Measurements from ENCODE around the gene SIGMAR1. TPM values are rescaled to one million over a fixed set of nuclear protein-coding genes. Genes with fewer than 3 reads are reported as not detected.
A peak's percentile ranks its signal among the peaks of the same experiment; 100 is the strongest.

Gene SIGMAR1
- total RNA-seq, 4 donors from 2014 or later, result 18.9 to 35.7 (median 27.4) TPM

DNA sequence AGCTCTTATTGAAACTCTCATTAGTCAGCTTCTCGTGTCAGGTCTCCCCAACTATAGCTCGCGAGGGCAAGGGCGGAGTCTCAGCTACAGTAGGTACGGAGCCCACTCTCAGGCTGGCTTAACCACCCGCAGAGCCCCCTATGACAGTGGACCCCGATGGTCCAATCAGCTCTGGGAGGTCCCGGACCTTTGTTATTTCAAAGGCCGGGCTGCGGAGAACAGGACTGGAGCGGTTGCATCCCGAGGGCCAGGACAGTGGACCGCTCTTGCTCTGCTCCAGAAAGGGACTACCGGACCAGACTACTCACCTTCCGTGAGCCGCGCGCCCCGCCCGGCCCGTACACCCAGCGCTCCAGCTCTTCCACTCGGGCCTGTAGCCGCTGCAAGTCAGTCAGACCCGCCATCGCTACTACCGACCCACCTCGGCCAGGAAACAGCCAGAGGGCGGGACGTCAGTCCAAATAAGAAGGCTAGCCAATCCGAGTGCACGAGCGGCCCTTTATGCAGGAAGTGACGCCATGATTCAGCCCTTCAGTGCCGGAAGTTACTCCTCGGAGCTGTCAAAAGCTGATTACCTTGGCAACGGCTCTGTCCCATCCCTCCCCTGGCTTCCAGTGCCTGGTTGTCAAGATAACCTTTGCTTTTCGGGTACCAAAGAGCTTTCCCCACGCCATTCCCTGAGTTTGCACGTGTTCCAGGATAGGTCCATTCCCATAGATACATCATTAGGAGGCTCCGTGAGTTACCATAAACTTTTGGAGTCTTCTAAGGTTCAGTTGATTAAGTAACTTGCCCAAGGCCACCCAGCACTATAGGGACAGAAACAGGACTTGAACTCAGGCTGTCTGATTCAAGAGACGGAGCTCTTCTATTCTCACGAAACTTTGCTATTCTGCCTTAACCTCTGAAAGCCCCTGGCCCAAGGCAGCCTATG is 17.3 kb downstream of the SIGMAR1 start, which contains the start of gene DCTN3:
TSS of gene DCTN3 (minus strand) at position 435 of the 934 bp plus-strand sequence. CDS start at position 404, 31 bp downstream.
- peak; percentile 90 to 93 for DNase-seq
- in situ Hi-C loops (cut with MboI; ENCODE audit: low sequenced_read_pairs in 4 of 4), result loop anchor here in 1 of 4 donors (25.0 kb wide), 1 partner anchor 108 kb away; the partner anchor contains the start of gene ENHO
- Histone ChIP-seq H3K36me3 (peaks cover 0 to 30% of the 10 kb centered on the region in 2 donors), H3K9me3 (no peaks in the 10 kb centered on the region), H3K4me1 (peaks cover 8 to 15% of the 10 kb centered on the region in 2 donors), H3K4me3 (peak within 1 kb of the TSS; percentile 76 to 94 (median 93)), H3K27ac (peak within 1 kb of the TSS; percentile 44 to 71 (median 63)), H3K27me3 (peaks cover 33 to 39% (median 37%) of the 10 kb centered on the region in 3 donors)
- TF ChIP-seq, protein P1, sequence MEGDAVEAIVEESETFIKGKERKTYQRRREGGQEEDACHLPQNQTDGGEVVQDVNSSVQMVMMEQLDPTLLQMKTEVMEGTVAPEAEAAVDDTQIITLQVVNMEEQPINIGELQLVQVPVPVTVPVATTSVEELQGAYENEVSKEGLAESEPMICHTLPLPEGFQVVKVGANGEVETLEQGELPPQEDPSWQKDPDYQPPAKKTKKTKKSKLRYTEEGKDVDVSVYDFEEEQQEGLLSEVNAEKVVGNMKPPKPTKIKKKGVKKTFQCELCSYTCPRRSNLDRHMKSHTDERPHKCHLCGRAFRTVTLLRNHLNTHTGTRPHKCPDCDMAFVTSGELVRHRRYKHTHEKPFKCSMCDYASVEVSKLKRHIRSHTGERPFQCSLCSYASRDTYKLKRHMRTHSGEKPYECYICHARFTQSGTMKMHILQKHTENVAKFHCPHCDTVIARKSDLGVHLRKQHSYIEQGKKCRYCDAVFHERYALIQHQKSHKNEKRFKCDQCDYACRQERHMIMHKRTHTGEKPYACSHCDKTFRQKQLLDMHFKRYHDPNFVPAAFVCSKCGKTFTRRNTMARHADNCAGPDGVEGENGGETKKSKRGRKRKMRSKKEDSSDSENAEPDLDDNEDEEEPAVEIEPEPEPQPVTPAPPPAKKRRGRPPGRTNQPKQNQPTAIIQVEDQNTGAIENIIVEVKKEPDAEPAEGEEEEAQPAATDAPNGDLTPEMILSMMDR (IDR thresholded peaks at IDR 0.05 in 4 of 5, conservative IDR thresholded peaks at IDR 0.05 in 1 of 5), result peak in 1 of 5 experiments; percentile 20
- TF ChIP-seq POLR2A (IDR thresholded peaks at IDR 0.05), result peak in 1 of 2 donors; percentile 24
- intact Hi-C loops (cut with DNase I; ENCODE audit: low total_unique reads), result loop anchor here (2.0 kb wide), 1 partner anchor 16 kb away; the partner anchor contains the start of gene SIGMAR1
- ATAC-seq, result peak; percentile 99 to 100

DNA sequence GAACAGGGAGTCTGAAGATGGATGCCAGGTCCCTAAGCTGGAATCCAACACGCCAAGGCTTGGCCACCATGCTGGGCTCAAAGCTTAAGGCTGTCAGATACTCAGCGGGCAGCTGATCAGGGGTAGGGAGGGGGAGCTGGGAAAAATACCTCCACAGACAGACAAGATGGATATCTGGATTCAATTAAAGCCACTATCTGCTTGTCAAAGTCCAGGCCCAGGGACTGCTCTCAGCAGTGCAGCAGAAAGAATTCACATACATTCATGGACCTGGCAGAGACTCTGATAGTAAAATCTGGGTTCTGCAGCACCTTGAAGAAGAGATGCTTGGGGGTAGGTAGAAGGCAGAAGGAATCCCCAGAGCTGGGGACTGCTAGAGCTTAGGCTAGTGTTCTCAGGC is 22.5 kb downstream of the SIGMAR1 start:
- intact Hi-C loops (cut with DNase I; ENCODE audit: low total_unique reads), result no loop called here
- Histone ChIP-seq H3K27me3 (no peaks in the 10 kb centered on the region), H3K36me3 (peaks cover 0 to 40% of the 10 kb centered on the region in 2 donors), H3K4me1 (peaks cover 30 to 32% of the 10 kb centered on the region in 2 donors), H3K9me3 (no peaks in the 10 kb centered on the region), H3K27ac (no peak overlapping the region), H3K4me3 (no peak overlapping the region)
- DNase-seq (no peak), ATAC-seq (no peak)
- in situ Hi-C loops (cut with MboI; ENCODE audit: low sequenced_read_pairs in 4 of 4), result loop anchor here in 1 of 4 donors (25.0 kb wide), 1 partner anchor 103 kb away; the partner anchor contains the start of gene ENHO
- no peak for TF ChIP-seq POLR2A (IDR thresholded peaks at IDR 0.05)

DNA sequence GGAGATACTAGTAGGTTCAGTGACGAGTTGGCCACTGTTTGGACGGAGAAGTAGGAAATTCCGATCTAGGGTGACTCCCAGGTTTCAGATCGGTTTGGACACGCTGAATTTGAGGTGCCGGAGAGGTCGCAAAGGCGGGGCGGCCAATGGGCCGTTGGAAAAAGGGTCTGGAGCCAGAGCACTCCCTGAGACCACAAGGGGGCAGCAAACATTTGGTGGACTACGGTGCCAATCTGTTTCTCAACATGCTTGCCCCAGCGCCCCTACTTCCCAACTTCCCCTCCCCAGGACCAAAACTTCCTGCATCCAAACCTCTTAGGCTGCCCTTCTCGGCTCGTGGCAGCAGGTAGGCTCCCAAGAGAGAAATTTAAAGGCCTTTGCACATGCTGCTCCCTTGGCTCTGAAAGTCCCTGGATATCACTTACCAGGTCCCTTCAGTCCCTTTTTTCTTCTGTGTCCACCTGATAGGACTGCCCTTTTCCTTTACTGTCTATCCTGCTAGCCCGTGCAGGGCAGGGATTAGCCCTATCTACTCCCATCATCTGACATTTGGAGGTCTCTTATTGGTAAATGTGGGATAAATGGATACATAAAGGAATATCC is 24.7 kb downstream of the SIGMAR1 start:
- peak in 1 of 2 donors; percentile 70 for DNase-seq
- TF ChIP-seq, protein P1 (IDR thresholded peaks at IDR 0.05 in 4 of 5, conservative IDR thresholded peaks at IDR 0.05 in 1 of 5), result peak; percentile 72 to 87 (median 84)
- no peak for TF ChIP-seq POLR2A (IDR thresholded peaks at IDR 0.05)
- Histone ChIP-seq H3K4me1 (peaks cover 23 to 30% of the 10 kb centered on the region in 2 donors), H3K9me3 (no peaks in the 10 kb centered on the region), H3K36me3 (peaks cover 0 to 31% of the 10 kb centered on the region in 2 donors), H3K27ac (peak overlapping the region; percentile 93 to 98 (median 96)), H3K4me3 (peak overlapping the region; percentile 67 to 89 (median 81)), H3K27me3 (no peaks in the 10 kb centered on the region)
- intact Hi-C loops (cut with DNase I; ENCODE audit: low total_unique reads) (loop anchor here (1.0 kb wide), 2 partner anchors 16 to 21 kb away; partner anchors contain the start of gene ARID3C), in situ Hi-C loops (cut with MboI; ENCODE audit: low sequenced_read_pairs in 4 of 4) (loop anchor here in 1 of 4 donors (25.0 kb wide), 1 partner anchor 101 kb away; the partner anchor contains the start of gene ENHO)
- peak; percentile 63 to 69 for ATAC-seq

DNA sequence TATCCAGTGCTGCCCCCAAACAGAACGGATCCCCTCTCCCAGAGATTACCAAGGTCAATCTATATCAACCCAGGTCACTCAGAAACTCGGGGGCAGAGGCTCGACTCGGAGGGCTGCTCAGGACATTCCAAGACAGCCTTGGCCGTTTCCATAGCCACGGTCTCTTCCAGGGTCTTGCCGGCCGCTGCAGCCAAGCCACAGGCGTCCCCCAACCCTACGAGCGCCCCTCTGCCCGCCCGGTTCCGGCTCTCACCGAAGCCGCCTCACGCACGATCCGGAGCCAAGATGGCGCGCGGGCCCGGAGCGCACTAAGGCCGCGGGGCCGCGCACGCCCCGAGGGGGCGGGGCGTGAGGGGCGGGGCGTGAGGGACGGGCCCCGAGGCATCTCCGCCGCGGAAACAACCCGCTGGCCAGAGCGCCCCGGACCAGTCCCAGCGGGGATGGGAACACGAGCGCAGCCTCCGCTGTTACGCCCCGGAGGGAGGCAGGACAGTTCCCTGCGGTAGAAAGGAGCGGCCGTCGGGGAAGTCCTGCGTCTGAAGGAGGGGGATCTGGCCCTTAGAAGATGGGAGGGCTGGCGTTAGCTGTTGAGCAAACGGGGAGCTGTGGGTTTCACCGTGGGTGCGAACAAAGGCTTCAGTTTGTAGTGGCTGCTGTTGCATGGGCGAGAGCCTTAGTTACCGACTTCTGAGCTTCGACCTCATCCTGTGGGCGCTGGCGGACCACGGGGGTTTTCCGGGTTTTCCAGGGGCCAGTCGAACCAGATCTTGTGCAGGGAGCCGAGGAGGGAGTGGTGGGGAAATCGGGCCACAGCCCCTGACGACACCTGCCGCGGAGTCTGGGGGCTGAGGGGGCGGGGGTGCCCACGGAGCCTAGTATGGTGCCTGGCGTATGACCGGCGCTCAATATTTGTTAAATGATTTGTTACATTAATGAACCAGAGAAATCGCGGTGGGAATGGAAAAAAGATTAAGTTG is 25.5 kb downstream of the SIGMAR1 start, which contains the start of gene RPP25L:
TSS of gene RPP25L (minus strand) at position 287 of the 977 bp plus-strand sequence. CDS start 801 bp downstream, outside the sequence.
- intact Hi-C loops (cut with DNase I; ENCODE audit: low total_unique reads), result loop anchor here (1.0 kb wide), 2 partner anchors 17 to 22 kb away; partner anchors contain the start of gene ARID3C

More for the DNA sequence above, 25.5 kb downstream of the SIGMAR1 start, which contains the start of gene RPP25L:
- Histone ChIP-seq H3K4me1 (peaks cover 23 to 30% of the 10 kb centered on the region in 2 donors), H3K4me3 (peak within 1 kb of the TSS; percentile 67 to 89 (median 81)), H3K9me3 (no peaks in the 10 kb centered on the region), H3K27me3 (no peaks in the 10 kb centered on the region), H3K36me3 (peaks cover 0 to 23% of the 10 kb centered on the region in 2 donors), H3K27ac (peak within 1 kb of the TSS; percentile 93 to 98 (median 96))
- DNase-seq (peak; percentile 75 to 76), ATAC-seq (peak; percentile 79 to 83)
- peak; percentile 82 to 90 for TF ChIP-seq POLR2A (IDR thresholded peaks at IDR 0.05)
- TF ChIP-seq, protein P1 (IDR thresholded peaks at IDR 0.05 in 4 of 5, conservative IDR thresholded peaks at IDR 0.05 in 1 of 5), result peak in 1 of 5 experiments; percentile 9
- in situ Hi-C loops (cut with MboI; ENCODE audit: low sequenced_read_pairs in 4 of 4), result loop anchor here in 1 of 4 donors (25.0 kb wide), 1 partner anchor 100 kb away; the partner anchor contains the start of gene ENHO

Data from gastrocnemius medialis (tissue), 4 donors.